Neutrophil (primary cell): Measurements from ENCODE around the gene CEBPB.

Source experiments
- H3K27ac ChIP-seq: fragments of 200-600 bp; sonication (generic); 2 replicates; pipeline ENCODE4 v1.5.1; 2016; ENCODE audit warnings: mild to moderate bottlenecking, moderate library complexity
- H3K27me3 ChIP-seq: fragments of 200-600 bp; sonication (generic); 2 replicates; pipeline ENCODE4 v1.6.0; 2016; ENCODE audit warnings: mild to moderate bottlenecking
- H3K36me3 ChIP-seq: fragments of 200-600 bp; sonication (generic); 2 replicates; pipeline ENCODE4 v1.5.1; 2017
- H3K4me1 ChIP-seq, 2 experiments: fragments of 200-600 bp in 1 of 2; sonication (generic) in 1 of 2; 1 replicate in 1 of 2; 2 replicates in 1 of 2; pipeline versions ENCODE4 v1.5.1 to v1.6.1; 2013 to 2016; ENCODE audit warnings: low read depth in 1 of 2, low read length in 1 of 2, mild to moderate bottlenecking in 1 of 2, moderate library complexity in 1 of 2; ENCODE audit not compliant: control insufficient read depth in 1 of 2, insufficient read depth in 1 of 2
- H3K4me3 ChIP-seq, 2 experiments: fragments of 200-600 bp in 1 of 2; sonication (generic) in 1 of 2; 1 replicate in 1 of 2; 2 replicates in 1 of 2; pipeline ENCODE4 v1.5.1; 2013 to 2016; ENCODE audit warnings: low read depth in 1 of 2, low read length in 1 of 2, mild to moderate bottlenecking in 1 of 2, moderate library complexity in 1 of 2
- H3K9me3 ChIP-seq: fragments of 200-600 bp; sonication (generic); 2 replicates; pipeline ENCODE4 v1.5.1; 2016
- TF ChIP-seq, protein P1 (sequence below): fragments of 200-600 bp; sonication (generic); IDR thresholded peaks from 2 replicates; pipeline ENCODE4 v1.5.1; 2016; ENCODE audit warnings: antibody characterized with exemption

Gene CEBPB

DNA sequence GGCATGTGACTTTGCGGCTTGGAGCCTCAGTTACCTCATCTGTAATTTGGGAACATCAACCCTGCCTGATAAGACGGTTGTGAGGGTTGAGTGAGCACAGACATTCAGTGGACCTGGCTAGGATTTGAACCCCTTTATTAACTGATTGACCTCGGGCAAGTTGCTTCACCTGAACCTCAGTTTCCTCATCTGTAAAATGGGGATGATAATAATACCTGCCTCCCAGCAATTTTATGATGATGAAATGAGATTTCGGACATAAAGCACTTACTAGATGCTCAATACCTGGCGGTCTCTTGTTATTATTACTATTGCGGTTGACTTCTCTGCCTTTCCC is 51.5 kb downstream of the CEBPB start:
- Histone ChIP-seq H3K4me1 (peaks cover 12 to 17% of the 10 kb centered on the region in 2 experiments), H3K9me3 (no peaks in the 10 kb centered on the region)
- TF ChIP-seq, protein P1, sequence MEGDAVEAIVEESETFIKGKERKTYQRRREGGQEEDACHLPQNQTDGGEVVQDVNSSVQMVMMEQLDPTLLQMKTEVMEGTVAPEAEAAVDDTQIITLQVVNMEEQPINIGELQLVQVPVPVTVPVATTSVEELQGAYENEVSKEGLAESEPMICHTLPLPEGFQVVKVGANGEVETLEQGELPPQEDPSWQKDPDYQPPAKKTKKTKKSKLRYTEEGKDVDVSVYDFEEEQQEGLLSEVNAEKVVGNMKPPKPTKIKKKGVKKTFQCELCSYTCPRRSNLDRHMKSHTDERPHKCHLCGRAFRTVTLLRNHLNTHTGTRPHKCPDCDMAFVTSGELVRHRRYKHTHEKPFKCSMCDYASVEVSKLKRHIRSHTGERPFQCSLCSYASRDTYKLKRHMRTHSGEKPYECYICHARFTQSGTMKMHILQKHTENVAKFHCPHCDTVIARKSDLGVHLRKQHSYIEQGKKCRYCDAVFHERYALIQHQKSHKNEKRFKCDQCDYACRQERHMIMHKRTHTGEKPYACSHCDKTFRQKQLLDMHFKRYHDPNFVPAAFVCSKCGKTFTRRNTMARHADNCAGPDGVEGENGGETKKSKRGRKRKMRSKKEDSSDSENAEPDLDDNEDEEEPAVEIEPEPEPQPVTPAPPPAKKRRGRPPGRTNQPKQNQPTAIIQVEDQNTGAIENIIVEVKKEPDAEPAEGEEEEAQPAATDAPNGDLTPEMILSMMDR = no peak

More for the DNA sequence above, 51.5 kb downstream of the CEBPB start:
- Histone ChIP-seq H3K27me3 (no peaks in the 10 kb centered on the region), H3K27ac (no peak overlapping the region), H3K36me3 (no peaks in the 10 kb centered on the region), H3K4me3 (no peak overlapping the region)
